HS-5 (cell line): ENCODE results near the gene IQSEC3.

Experiments
- DNase-seq: peaks from one replicate; pipeline ENCODE4 v3.0.0-alpha.2; 2012; ENCODE audit warnings: low read depth

The IQSEC3 gene

GRCh38 chr12:138898-139534 lies 72.4 kb downstream of the IQSEC3 start:
- DNase-seq, result no peak

GRCh38 chr12:139585-139984 lies 73.0 kb downstream of the IQSEC3 start:
- no peak for DNase-seq

- DNase-seq, result no peak
These were observed 73.6 kb downstream of the IQSEC3 start for GRCh38 chr12:140162-140561.

- no peak for DNase-seq
These were observed 77.5 kb downstream of the IQSEC3 start for GRCh38 chr12:143964-144649.

- DNase-seq, result no peak
These were observed 78.2 kb downstream of the IQSEC3 start for GRCh38 chr12:144650-145284.

GRCh38 chr12:145369-145960 lies 78.9 kb downstream of the IQSEC3 start:
- no peak for DNase-seq

GRCh38 chr12:147242-147641 lies 80.7 kb downstream of the IQSEC3 start:
- no peak for DNase-seq

- DNase-seq, result no peak
These were observed 82.3 kb downstream of the IQSEC3 start for GRCh38 chr12:148676-149416.

- no peak for DNase-seq
These were observed 85.0 kb downstream of the IQSEC3 start for GRCh38 chr12:151579-151978.

GRCh38 chr12:152440-152839 lies 85.9 kb downstream of the IQSEC3 start:
- no peak for DNase-seq

- DNase-seq, result no peak
These were observed 86.6 kb downstream of the IQSEC3 start for GRCh38 chr12:153080-153746.

GRCh38 chr12:154058-154457 lies 87.5 kb downstream of the IQSEC3 start:
- no peak for DNase-seq

- no peak for DNase-seq
These were observed 88.4 kb downstream of the IQSEC3 start for GRCh38 chr12:155006-155405.

- DNase-seq, result no peak
These were observed 89.1 kb downstream of the IQSEC3 start for GRCh38 chr12:155646-156045.

- no peak for DNase-seq
These were observed 90.4 kb downstream of the IQSEC3 start for GRCh38 chr12:156945-157344.

GRCh38 chr12:157644-158043 lies 91.1 kb downstream of the IQSEC3 start:
- DNase-seq, result no peak

- no peak for DNase-seq
These were observed 92.7 kb downstream of the IQSEC3 start for GRCh38 chr12:159156-159782.

- DNase-seq, result no peak
These were observed 94.3 kb downstream of the IQSEC3 start for GRCh38 chr12:160858-161257.

GRCh38 chr12:161823-162222 lies 95.3 kb downstream of the IQSEC3 start:
- no peak for DNase-seq

- no peak for DNase-seq
These were observed 96.1 kb downstream of the IQSEC3 start for GRCh38 chr12:162467-163307.
